Occipital lobe (tissue), 2 donors: ENCODE data around the gene NT5C2. TPM values are rescaled to one million over a fixed set of nuclear protein-coding genes. Genes with fewer than 3 reads are reported as not detected.
A peak's percentile ranks its signal among the peaks of the same experiment; 100 is the strongest.

Experiments
- DNase-seq: peaks from one replicate; lab custom pipeline; 2025; lab: John Stamatoyannopoulos, UW
- total RNA-seq: library from RNA; depleted of rRNA; stranded (reverse); fragments of >200 nt; gene quantifications from one replicate; pipeline ENCODE4 v1.2.3, GENCODE V29; 2014

NT5C2 gene
- total RNA-seq, 1 donor from 2014 or later, result 96.7 TPM

DNA sequence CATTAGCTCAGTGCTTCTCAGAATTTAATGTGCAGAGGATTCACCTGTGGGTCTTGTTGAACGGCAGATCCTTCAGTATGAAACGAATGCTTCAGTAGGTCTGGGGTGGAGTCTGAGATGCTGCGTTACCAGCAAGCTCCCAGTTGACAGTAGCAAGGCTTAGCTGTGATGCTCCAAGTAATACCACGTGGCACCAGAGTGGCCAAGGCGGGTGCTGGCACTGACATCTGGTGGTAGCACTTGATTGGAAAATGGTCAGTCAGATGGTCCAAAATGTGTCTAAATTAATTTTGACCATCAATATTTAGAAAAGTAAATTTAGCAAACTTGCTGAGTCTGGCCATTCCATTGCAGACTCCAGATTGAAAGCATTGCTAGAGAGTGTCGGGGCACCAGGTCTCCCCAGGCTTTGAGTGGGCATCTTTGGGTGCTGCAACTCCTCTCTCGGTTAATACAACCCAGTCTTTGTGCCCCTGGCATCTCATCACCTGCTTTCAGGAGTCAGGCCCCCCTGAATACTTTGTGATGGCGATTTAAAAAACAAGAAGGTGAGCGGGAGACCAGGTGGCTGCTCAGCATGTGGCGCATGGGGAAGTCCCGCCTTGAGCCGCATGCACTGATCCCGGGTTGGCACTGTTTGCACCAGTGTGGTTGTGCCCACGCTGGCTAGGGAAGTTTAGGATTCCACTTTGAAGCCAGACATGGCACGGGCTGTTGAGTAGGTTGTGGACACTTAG lies 130.1 kb downstream of the NT5C2 start:
- no peak for DNase-seq

DNA sequence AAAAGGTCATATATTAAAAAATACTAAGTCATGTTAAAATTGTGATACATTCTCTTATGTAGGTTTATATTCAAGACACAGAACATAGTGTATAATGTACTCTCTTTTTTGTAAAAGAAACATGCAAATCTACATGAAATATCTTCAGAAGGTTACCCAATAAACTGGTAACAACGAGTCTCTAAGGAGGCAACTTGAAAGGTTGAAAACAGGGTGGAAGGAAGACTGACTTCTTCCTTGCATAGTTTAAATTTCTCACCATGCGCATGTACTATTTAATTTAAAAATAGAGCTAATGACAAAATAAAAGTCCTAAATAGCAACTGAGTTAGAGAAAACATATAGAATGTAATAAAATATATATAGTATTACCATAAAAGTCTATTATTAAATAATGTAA lies 132.5 kb downstream of the NT5C2 start:
- DNase-seq, result no peak

- DNase-seq, result no peak
Measured at GRCh38 chr10:103058034-103058433, 135.0 kb downstream of the NT5C2 start.

- no peak for DNase-seq
Measured at GRCh38 chr10:103055105-103055504, 138.0 kb downstream of the NT5C2 start.

DNA sequence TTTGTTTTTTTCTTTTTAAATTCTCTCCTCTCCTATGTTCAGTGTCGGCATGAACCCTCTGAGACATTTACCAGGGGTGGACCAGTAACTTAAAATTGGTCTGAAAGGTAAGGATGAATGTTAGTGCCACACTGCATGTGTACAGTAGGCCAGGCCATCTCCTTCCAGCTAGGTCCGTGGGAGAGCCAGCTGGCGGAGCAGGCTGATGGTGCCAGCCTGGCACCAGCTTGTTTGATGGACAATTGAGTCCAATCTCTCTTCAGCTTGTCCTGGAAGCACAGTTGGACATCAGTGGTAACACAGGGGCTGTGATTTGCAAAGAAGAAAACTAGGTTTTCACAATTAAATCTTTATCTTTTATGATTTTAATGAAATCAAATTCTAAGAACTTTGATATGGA lies 138.5 kb downstream of the NT5C2 start:
- DNase-seq, result no peak

- DNase-seq, result peak; percentile 66
Measured at GRCh38 chr10:103053659-103054581, 139.2 kb downstream of the NT5C2 start.

DNA sequence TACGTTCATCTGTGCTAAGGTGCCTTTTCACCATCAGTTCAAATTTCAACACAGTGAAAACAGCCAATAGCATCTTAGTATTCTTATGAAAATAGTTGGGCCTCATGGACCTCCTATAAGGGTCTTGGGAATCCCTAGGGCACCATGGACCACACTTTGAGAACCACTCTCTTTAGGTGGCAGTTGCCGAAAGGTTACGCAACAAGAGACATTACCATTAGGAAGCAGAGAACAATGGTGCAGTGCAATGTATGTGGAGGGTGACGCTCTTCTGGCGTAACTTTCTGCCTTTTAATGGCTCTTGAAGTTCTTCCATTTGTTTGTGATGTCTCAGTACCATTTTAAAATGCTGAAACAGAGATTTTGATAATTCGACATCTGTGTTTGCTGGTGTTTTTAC lies 143.8 kb downstream of the NT5C2 start:
- DNase-seq, result no peak

DNA sequence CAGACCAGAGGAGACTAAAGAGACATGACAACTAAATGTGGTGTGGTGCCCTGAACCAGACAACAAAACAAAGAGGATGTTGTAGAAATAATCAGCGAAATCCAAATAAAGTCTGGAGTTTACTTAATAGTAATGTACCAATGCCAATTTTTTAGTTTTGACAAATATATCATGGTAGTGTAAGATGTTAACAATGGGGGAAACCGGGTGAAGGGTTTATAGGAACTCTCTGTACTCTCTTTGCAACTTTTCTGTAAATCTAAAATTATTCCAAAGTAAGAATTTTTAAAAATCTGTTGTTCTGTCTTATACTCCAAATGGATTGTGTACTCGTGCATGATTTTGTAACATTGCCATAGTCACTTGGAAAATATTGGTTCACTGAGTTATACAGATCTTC lies 145.7 kb downstream of the NT5C2 start:
- DNase-seq, result no peak

DNA sequence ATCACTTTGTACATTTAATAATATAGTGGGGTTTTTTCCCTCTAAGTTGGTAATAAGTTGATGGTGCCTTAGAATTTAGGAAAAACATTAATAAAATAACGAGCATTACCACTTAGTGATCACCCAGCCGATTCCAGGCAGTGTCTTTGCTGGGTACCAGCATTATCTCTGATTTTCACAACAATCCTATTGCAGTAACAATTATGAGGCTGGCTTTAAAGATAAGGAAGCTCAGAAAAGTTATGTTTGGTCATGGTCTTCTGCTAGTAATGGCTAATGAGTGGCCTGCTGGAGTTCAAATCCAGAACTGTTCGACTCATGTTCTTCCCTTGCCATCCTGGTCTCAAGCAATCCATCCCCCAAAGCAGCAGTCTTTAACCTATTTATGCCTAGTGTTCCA lies 147.1 kb downstream of the NT5C2 start:
- DNase-seq, result no peak

GRCh38 chr10:103044942-103045489 lies 148.1 kb downstream of the NT5C2 start:
- no peak for DNase-seq

DNA sequence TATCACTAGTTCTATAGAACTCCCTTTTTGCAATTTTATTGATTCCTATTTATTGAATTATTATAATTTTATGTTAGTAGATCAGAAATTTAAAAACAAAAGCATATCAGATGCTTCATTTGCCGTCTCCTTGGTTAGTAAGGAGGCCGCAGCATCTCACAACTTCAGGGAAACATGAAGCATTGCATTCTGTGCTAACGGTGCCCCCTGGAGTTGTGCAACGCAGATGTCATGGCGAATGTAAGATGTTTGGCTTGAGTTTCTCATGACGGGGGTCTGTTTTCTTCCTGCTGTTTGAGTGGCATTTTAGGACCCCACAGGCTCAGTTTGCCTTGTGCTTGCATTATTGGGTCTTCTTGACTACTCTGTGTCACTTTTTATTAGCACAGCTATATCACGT lies 150.2 kb downstream of the NT5C2 start:
- no peak for DNase-seq

GRCh38 chr10:103042129-103042528 lies 150.9 kb downstream of the NT5C2 start:
- no peak for DNase-seq

DNA sequence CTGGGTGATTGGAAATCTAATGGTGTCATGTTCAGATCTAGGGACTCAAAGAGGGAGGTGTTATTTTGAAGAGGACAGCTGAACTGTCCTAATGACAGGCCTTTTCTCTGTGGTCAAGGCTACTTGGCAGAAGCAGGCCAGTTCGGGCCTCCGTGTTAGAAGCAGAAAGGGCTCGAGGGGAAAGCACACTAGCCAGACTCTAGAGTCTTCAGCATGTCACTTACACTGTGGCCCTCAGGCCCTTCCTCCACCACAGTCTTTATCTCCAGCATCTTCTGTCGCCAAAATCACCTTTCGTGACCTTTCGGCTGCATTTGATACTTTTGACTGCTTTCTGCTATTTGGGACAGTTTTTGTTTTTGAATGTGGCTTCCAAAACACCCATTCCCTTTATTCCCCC lies 151.7 kb downstream of the NT5C2 start:
- no peak for DNase-seq

GRCh38 chr10:103040418-103040817 lies 152.7 kb downstream of the NT5C2 start:
- DNase-seq, result no peak

GRCh38 chr10:103038570-103038969 lies 154.5 kb downstream of the NT5C2 start:
- no peak for DNase-seq

Other genes starting within 250 kb of the NT5C2 start
- 0.16 TPM for gene RPEL1, start 52.6 kb upstream of the NT5C2 start, total RNA-seq
- gene INA, start 83.9 kb upstream of the NT5C2 start, total RNA-seq, result 177 TPM
- 12.5 TPM for gene PCGF6, start 157.9 kb upstream of the NT5C2 start, total RNA-seq
- 13.1 TPM for gene TAF5, start 174.7 kb upstream of the NT5C2 start, total RNA-seq
- 121 TPM for gene ATP5MK, start 203.2 kb upstream of the NT5C2 start, total RNA-seq
- 24.3 TPM for gene PDCD11, start 203.4 kb upstream of the NT5C2 start, total RNA-seq